Subcutaneous adipose tissue (tissue), 4 donors: ENCODE measurements around the gene CDK17. TPM values are rescaled to one million over a fixed set of nuclear protein-coding genes. Genes with fewer than 3 reads are reported as not detected.

Experiments used
- CTCF ChIP-seq: fragments of 450-650 bp; IDR thresholded peaks from one replicate; pipeline ENCODE4 v1.5.1; 2016; ENCODE audit warnings: low read depth, mild to moderate bottlenecking, control low read depth, antibody characterized with exemption, moderate library complexity
- total RNA-seq, 4 donors: library from RNA; depleted of rRNA; stranded (reverse); fragments of >200 nt; gene quantifications; one replicate each; pipeline ENCODE4 v1.1.0, GENCODE V29; 2016

Gene CDK17
- total RNA-seq, 4 donors from 2014 or later, result 54.7 to 83.5 (median 63.2) TPM

GRCh38 chr12:96401076-96401871, 1.0 kb upstream of the CDK17 start:
- TF ChIP-seq CTCF, result no peak

GRCh38 chr12:96400631-96401075, 414 bp upstream of the CDK17 start:
- TF ChIP-seq CTCF, result no peak

GRCh38 chr12:96399120-96399918, 920 bp downstream of the CDK17 start:
- no peak for TF ChIP-seq CTCF

DNA sequence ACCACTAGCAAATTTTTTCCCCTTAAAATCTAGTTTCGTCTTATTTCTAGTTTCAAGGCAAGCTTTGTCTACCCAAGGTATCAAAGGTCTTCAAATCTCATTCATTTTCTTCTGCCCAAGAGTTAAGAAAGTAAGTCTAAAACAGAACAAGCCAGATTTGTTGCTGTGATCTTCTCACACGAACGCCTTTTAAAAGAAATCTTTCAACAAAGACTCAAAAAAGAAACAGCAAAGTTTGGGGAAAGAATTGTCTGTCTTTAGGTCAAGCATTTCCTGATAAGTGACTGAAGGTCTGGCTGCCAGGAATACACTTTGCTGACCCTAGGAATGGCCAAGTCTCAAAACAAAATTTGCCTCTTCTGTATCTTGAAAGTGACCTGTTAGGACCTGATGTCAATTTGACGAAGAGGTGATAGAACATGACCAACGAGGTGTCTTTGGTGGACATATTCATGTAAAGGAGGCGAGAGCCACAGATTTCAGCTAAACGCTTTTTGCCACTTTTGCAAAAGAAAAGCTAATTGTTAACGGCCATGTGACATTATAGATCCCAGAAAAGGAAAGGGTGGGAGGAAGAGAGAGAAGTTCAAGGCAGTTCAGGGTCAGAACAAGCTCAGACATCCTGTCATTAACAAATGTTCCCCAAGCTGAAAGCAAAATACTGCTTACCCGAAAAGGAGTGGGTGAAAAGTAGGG, 1.7 kb downstream of the CDK17 start:
- TF ChIP-seq CTCF, result no peak

DNA sequence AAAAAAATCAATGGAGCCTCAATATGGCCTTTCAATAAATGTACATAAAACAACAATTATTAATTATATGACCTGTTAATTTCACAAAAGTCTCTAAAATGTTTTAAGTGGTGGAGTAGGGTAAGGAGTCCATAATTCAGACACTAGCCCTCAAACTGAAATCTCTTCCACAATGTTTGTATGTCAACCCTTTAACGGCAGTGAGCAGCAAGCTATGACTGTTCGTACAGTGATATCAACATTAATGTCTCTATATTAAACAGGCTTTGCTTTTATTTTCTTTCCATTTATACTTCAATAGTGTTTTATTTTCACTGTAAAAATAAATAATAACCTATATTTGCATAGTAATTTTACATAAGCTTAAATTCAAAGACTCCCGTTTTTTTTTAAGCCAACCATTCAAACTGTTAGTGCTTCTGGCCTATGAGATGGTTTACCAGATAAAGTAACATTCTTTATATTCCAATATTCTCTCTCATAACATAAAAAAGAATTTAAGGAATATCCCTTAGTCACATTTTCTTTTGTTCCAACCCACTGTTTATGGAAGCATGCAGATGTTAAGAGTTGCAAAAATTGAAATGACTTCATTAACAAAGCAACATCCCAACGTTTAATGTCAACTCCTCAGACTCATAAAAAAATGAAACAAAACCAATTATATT, 2.3 kb downstream of the CDK17 start:
- no peak for TF ChIP-seq CTCF

DNA sequence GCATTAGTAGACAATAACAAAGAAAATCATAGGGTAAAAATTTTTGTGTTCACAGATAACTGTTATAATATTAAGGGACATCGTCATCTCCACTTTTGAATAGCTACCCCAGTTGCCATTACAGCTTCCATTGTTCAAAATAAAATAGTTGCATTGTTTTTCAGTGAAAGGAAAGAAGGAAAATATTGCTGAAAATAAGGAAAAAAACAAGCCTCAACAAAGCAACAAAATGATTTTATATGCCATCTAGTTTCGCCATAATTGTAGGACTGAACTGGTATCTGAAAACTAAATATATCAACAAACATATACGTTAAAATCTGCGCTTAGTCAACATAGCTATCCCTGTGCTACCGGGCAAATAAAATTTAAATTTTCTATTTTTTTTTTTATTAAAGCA, 3.3 kb downstream of the CDK17 start:
- no peak for TF ChIP-seq CTCF
